H1 (cell line): Measurements from ENCODE around the gene NOM1.

Source experiments
- CTCF ChIP-seq, 3 experiments: IDR thresholded peaks; 1 replicate in 2 of 3; 2 replicates in 1 of 3; pipeline versions ENCODE4 v1.5.1 to v1.6.1; 2011; ENCODE audit warnings: low read length in 3 of 3, mild to moderate bottlenecking in 3 of 3, inconsistent platforms in 2 of 3, low read depth in 1 of 3, moderate library complexity in 1 of 3; ENCODE audit not compliant: insufficient read depth in 1 of 3; ENCODE audit errors: control extremely low read depth in 1 of 3
- FOSL1 ChIP-seq: IDR thresholded peaks from 2 replicates; pipeline ENCODE4 v1.6.1; 2011; ENCODE audit warnings: mild to moderate bottlenecking, low read depth, low read length, moderate library complexity; ENCODE audit not compliant: insufficient read depth
- PHF8 ChIP-seq: fragments of 200-600 bp; sonication (generic); conservative IDR thresholded peaks from 2 replicates; pipeline ENCODE4 v1.7.1; 2012; ENCODE audit warnings: low read depth, mild to moderate bottlenecking, inconsistent platforms, low read length, moderate library complexity
- RNF2 ChIP-seq: fragments of 200-900, 300-1000 bp; sonication (generic); IDR thresholded peaks from 2 replicates; pipeline ENCODE4 v1.7.1; 2016; ENCODE audit warnings: borderline replicate concordance, low read depth, mild to moderate bottlenecking, antibody characterized with exemption, low read length; ENCODE audit not compliant: poor library complexity, severe bottlenecking; ENCODE audit errors: missing control alignments

- no peak for TF ChIP-seq CTCF (IDR thresholded peaks at IDR 0.05; ENCODE audit: control extremely low read depth in 1 of 3, insufficient read depth in 1 of 3, low read depth in 1 of 3, low read length in 3 of 3)
- TF ChIP-seq FOSL1: no peak
- TF ChIP-seq PHF8: no peak
- peak; percentile 67 for TF ChIP-seq RNF2
Measured at GRCh38 chr7:157011333-157012112, 62.0 kb downstream of the NOM1 start.
